Activated T-cell treated with anti-CD3 and anti-CD28 coated beads for 4 hours (primary cell): ENCODE measurements around the gene GJB4.
"Not testable (repeated sequence)": the region's sequence is repeated elsewhere in the genome, so short reads cannot be mapped to it uniquely, and the experiment has no call there.

ENCODE experiments used
- DNase-seq: peaks from one replicate; pipeline ENCODE4 v3.0.0-alpha.2; 2020

Gene GJB4

GRCh38 chr1:34759503-34760357 is at the start of gene GJB4:
Gene GJB4, plus strand, starts transcription at chr1:34759740. Its CDS starts 1,515 bp downstream, at chr1:34761255.
- no peak for DNase-seq

- DNase-seq: no peak
Observed at GRCh38 chr1:34710812-34711211, 48.7 kb upstream of the GJB4 start.

- no peak for DNase-seq
Observed at GRCh38 chr1:34711485-34711884, 48.1 kb upstream of the GJB4 start.

- DNase-seq: no peak
Observed at GRCh38 chr1:34712007-34712688, 47.4 kb upstream of the GJB4 start.

GRCh38 chr1:34713443-34713842 is 46.1 kb upstream of the GJB4 start:
- DNase-seq: no peak

- no peak for DNase-seq
Observed at GRCh38 chr1:34714386-34714785, 45.2 kb upstream of the GJB4 start.

GRCh38 chr1:34715139-34715538 is 44.4 kb upstream of the GJB4 start:
- no peak for DNase-seq

- no peak for DNase-seq
Observed at GRCh38 chr1:34721241-34721640, 38.3 kb upstream of the GJB4 start.

- no peak for DNase-seq
Observed at GRCh38 chr1:34721646-34722355, 37.7 kb upstream of the GJB4 start.

- DNase-seq: no peak
Observed at GRCh38 chr1:34726861-34727260, 32.7 kb upstream of the GJB4 start.

- DNase-seq: no peak
Observed at GRCh38 chr1:34730485-34730884, 29.1 kb upstream of the GJB4 start.

- not testable (repeated sequence) for DNase-seq
Observed at GRCh38 chr1:34732831-34733230, 26.7 kb upstream of the GJB4 start.

GRCh38 chr1:34736692-34737091 is 22.8 kb upstream of the GJB4 start:
- DNase-seq: no peak

GRCh38 chr1:34737236-34737635 is 22.3 kb upstream of the GJB4 start:
- not testable (repeated sequence) for DNase-seq

GRCh38 chr1:34739613-34740012 is 19.9 kb upstream of the GJB4 start:
- no peak for DNase-seq

- DNase-seq: no peak
Observed at GRCh38 chr1:34740161-34740868, 19.2 kb upstream of the GJB4 start.

GRCh38 chr1:34742667-34743270 is 16.8 kb upstream of the GJB4 start:
- peak; percentile 69 for DNase-seq

GRCh38 chr1:34743775-34744174 is 15.8 kb upstream of the GJB4 start:
- DNase-seq: no peak

GRCh38 chr1:34744851-34745250 is 14.7 kb upstream of the GJB4 start:
- DNase-seq: no peak

GRCh38 chr1:34745666-34746065 is 13.9 kb upstream of the GJB4 start:
- no peak for DNase-seq

GRCh38 chr1:34746101-34746500 is 13.4 kb upstream of the GJB4 start:
- no peak for DNase-seq
